HG03439 (cell line): ENCODE data around the gene DEFB113.

ENCODE experiments used
- ATAC-seq: cut with Tn5 transposase; IDR thresholded peaks from one replicate; pipeline ENCODE4 v1.9.1; 2021; ENCODE audit warnings: mild to moderate bottlenecking, moderate library complexity; ENCODE audit not compliant: unreplicated experiment

The DEFB113 gene

DNA sequence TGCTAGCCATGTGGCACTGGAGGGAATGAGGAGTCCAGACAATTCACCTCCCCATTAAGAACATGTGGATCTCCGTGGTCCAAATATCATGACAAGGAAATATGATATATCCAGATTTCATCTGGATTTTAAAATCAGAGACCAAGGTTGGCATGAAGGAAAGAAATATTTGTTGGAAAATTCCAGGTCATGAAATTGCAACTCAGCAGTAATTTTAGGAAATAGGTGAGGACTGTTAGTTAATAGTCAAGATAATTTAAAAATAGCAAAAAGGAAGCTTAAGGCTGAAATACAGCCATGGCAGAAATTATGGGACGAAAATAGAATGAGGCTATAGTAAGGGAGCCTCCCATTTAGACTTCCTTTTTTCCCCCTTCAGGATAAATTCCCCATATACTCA, 32.4 kb downstream of the DEFB113 start:
- no peak for ATAC-seq

DNA sequence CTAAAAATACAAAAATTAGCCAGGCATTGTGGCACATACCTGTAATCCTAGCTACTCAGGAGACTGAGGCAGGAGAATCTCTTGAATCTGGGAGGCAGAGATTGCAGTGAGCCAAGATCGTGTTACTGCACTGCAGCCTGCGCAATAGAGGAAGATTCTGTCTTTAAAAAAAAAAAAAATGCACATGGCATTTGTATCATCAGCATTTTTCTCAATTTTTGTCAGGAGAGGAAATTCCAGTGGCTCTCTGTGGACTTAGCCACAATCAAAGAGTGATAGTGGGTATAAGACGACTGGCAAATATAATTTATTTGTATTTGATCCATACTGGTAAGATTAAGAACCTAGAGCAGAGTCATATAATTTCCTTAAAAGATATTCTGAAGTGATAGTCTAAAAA, 34.0 kb downstream of the DEFB113 start:
- ATAC-seq = no peak

DNA sequence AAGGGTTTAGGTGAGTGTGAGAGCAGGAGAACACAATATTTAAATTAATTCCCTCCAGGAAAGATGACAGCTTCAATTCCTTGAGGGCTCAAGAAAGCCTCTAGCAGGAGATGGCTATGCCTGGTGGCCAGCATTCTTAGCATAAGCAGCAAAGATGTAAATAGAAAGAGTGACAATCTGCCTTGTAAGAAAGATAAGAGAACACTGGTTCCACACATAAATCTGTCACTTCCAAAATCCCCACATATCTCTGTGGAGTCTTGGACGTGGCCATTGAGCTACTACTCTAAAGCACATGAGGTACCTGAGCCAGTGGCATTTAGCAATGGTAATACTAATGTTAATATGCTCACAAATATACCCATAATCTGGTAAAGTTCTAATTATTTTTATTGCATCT, 34.7 kb downstream of the DEFB113 start:
- no peak for ATAC-seq

DNA sequence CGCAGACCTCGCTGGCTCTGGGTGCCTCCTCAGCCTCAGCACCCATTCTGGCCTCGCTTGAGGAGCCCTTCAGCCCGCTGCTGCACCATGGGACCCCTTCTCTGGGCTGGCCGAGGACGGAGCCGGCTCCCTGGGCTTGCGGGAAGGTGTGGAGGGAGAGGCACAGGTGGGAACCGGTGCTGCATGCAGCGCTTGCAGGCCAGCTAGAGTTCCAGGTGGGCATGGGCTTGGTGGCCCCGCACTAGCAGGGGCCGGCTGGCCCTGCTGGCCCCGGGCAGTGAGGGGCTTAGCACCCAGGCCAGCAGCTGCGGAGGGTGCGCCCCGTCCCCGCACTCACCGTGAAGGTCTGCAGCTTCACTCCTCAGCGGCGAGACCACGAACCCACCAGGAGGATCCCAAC, 35.9 kb downstream of the DEFB113 start:
- no peak for ATAC-seq

DNA sequence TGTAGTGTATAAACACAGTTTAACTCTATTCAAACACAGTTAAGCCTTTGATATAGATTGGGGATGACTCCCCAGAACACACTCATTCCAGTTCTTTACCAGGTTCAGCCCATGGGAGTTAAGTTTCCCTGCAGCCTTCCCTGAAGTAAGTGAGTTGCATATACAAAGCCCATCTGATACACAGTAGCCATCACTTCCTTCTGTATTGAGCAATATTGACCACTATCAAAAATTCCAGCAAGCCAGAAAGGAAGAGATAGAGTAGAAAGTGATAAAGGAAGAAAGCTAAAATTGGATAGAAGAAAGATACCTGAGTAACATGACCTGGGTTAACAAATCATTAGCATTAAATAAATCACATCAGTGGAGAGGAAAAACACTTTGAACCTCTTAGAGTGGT, 40.1 kb downstream of the DEFB113 start:
- no peak for ATAC-seq

DNA sequence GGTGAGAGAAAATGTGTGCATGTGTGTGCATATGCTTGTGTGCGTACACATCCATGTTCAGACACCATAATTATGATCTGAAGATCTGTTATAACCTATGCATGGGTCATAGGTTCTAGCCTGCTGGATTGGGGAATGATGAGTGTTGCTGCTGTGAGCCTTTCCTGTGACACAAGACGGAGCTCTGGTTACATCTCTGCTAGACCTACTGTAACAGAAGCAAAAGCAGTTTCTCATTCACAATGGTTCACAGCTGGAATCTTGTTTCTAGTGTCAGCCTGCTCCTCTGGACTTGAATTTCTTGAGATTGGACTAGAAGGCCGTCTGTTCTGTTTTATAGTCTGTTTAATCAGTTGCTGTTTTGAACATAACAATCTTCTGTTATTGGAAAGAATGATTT, 45.6 kb downstream of the DEFB113 start:
- ATAC-seq = no peak

DNA sequence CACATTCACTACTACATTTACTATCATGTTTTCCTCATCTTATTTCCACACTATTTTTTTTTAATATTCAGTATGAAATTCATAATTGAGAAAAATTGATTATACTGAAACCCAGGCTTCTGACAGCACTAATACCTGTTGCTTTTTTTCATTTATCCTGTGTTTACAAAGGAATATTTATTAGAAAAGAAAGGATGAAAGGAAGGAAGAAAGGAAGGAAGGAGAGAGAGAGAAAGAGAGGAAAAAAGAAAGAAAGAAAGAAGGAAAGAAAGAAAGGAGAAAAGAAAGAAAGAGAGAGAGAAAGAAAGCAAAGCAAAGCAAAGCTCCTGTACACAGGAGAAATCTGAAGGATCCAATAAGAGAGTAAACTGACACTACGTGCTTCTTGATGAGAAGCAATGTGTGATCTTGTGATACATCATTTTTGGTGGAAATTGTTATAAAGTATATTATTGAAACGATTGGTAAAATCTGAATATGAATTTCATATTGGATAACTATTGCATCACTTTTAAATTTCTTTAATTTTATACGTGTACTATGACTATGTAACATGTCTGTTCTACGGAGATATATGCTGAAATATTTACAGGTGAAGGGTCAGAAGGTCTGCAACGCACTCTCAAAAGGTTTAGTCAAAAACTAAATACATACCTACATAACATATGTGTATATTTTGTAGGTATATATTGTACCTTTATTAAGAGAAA, 49.3 kb downstream of the DEFB113 start:
- no peak for ATAC-seq

DNA sequence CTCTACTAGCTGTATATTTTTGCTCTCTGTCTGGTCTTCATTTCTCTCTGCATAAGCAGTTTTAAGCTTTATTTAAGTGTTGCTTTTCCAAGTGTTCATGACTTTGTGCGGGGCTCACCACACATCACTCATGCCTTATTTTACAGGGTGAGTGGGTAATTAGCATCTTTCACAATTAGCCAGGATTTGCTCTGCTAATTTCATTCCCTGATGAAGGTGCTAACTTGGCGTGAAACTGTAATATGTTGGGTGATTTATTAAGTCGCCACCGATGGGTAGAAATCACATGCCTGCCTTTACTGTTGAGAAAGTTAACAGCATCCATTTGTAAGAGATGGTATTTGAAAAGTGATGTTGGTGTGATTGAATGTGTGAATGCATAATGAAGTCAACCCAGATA, 50.2 kb downstream of the DEFB113 start:
- no peak for ATAC-seq

DNA sequence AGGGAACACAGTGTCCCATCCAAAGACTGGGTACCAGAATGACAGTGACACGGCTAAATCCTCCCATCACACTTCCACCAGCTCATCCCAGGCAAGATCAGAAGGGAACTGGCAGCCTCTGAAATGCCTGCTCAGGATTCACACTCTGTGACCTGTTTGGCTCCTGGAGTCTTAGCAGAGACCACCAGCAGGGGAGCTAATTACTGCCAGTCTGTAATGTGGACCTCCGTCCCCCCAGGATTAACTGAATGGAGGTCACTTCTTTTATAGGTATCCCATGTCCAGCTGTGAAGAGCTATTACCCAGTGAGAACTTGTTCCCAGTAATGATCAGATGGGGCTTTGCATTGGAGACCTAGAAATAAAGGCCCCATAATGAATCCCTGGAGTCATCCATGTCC, 50.6 kb downstream of the DEFB113 start:
- ATAC-seq = no peak
